GM18868 (cell line): ENCODE data around the gene ULK4.
"Not testable (repeated sequence)": the region's sequence is repeated elsewhere in the genome, so short reads cannot be mapped to it uniquely, and the experiment has no call there.

Experiments
- ATAC-seq: cut with Tn5 transposase; IDR thresholded peaks from one replicate; pipeline ENCODE4 v1.9.1; 2021; ENCODE audit warnings: mild to moderate bottlenecking, moderate library complexity; ENCODE audit not compliant: unreplicated experiment

Gene ULK4

GRCh38 chr3:41284934-41285333 lies 677.0 kb downstream of the ULK4 start:
- not testable (repeated sequence) for ATAC-seq

- ATAC-seq: no peak
These were observed 684.0 kb downstream of the ULK4 start for GRCh38 chr3:41277790-41278465.

GRCh38 chr3:41276191-41276590 lies 685.7 kb downstream of the ULK4 start:
- ATAC-seq: no peak

- ATAC-seq: no peak
These were observed 686.8 kb downstream of the ULK4 start for GRCh38 chr3:41274944-41275668.

- ATAC-seq: no peak
These were observed 689.2 kb downstream of the ULK4 start for GRCh38 chr3:41272667-41273066.

GRCh38 chr3:41267975-41268640 lies 693.8 kb downstream of the ULK4 start:
- no peak for ATAC-seq

- no peak for ATAC-seq
These were observed 696.1 kb downstream of the ULK4 start for GRCh38 chr3:41265823-41266273.

GRCh38 chr3:41265011-41265545 lies 696.8 kb downstream of the ULK4 start:
- ATAC-seq: no peak

- ATAC-seq: no peak
These were observed 701.8 kb downstream of the ULK4 start for GRCh38 chr3:41260063-41260450.

- no peak for ATAC-seq
These were observed 702.3 kb downstream of the ULK4 start for GRCh38 chr3:41259449-41260062.

- no peak for ATAC-seq
These were observed 703.6 kb downstream of the ULK4 start for GRCh38 chr3:41258239-41258800.

- no peak for ATAC-seq
These were observed 710.3 kb downstream of the ULK4 start for GRCh38 chr3:41251593-41251992.

- no peak for ATAC-seq
These were observed 711.1 kb downstream of the ULK4 start for GRCh38 chr3:41250825-41251224.

- no peak for ATAC-seq
These were observed 712.6 kb downstream of the ULK4 start for GRCh38 chr3:41249318-41249717.

- no peak for ATAC-seq
These were observed 713.4 kb downstream of the ULK4 start for GRCh38 chr3:41248525-41248924.

GRCh38 chr3:41247055-41248004 lies 714.6 kb downstream of the ULK4 start:
- no peak for ATAC-seq

GRCh38 chr3:41244620-41245336 lies 717.1 kb downstream of the ULK4 start:
- ATAC-seq: no peak

GRCh38 chr3:41243183-41243582 lies 718.7 kb downstream of the ULK4 start:
- no peak for ATAC-seq
